Adrenal gland (tissue), 12 donors: ENCODE results near the gene PMPCA. TPM values are rescaled to one million over a fixed set of nuclear protein-coding genes. Genes with fewer than 3 reads are reported as not detected.
A peak's percentile ranks its signal among the peaks of the same experiment; 100 is the strongest.

Experiments used
- DNase-seq, 7 donors: peaks; one replicate each; pipeline ENCODE4 v3.0.0-alpha.2; 2019 to 2020
- H3K27ac ChIP-seq, 5 donors: fragments of 200-600 bp; sonication (generic) in 4 of 5; 1 replicate in 3 of 5; 2 replicates in 2 of 5; pipeline versions ENCODE4 v1.5.1 to v1.8.0; 2016 to 2020; ENCODE audit warnings: mild to moderate bottlenecking in 1 of 5
- H3K27me3 ChIP-seq: fragments of 200-600 bp; 2 replicates; pipeline ENCODE4 v1.8.0; 2021
- H3K36me3 ChIP-seq, 2 donors: fragments of 200-600 bp; replicated peaks in 1 of 2; 1 replicate in 1 of 2; 2 replicates in 1 of 2; pipeline versions ENCODE4 v1.5.1 to v1.8.0; 2018 to 2022
- H3K4me1 ChIP-seq, 2 donors: fragments of 200-600 bp; replicated peaks in 1 of 2; 1 replicate in 1 of 2; 2 replicates in 1 of 2; pipeline versions ENCODE4 v1.5.1 to v1.8.0; 2018 to 2021
- H3K4me3 ChIP-seq, 4 donors: fragments of 200-600 bp; sonication (generic) in 3 of 4; one replicate each; pipeline ENCODE4 v1.5.1; 2016 to 2018
- H3K9me3 ChIP-seq, 3 donors: fragments of 200-600 bp; sonication (generic) in 1 of 3; replicated peaks in 1 of 3; 1 replicate in 2 of 3; 2 replicates in 1 of 3; pipeline versions ENCODE4 v1.5.1 to v1.8.0; 2016 to 2021
- CTCF ChIP-seq, 6 experiments: fragments of 450-650 bp in 4 of 6; fragments of 200-600 bp in 2 of 6; sonication (generic) in 1 of 6; IDR thresholded peaks; 1 replicate in 5 of 6; 2 replicates in 1 of 6; pipeline versions ENCODE4 v1.5.1 to v1.8.0; 2016 to 2021; ENCODE audit warnings: antibody characterized with exemption in 6 of 6, mild to moderate bottlenecking in 2 of 6, moderate library complexity in 1 of 6
- POLR2A ChIP-seq, 2 donors: fragments of 450-650 bp; IDR thresholded peaks; one replicate each; pipeline ENCODE4 v1.6.1; 2017; ENCODE audit warnings: antibody characterized with exemption in 2 of 2, mild to moderate bottlenecking in 2 of 2, moderate library complexity in 1 of 2
- WGBS, 4 donors: extraction: QIAGEN DNeasy Blood & Tissue Kit in 2 of 4; methylation state at CpG; one replicate each; pipeline versions ENCODE4 v1.1.5 to v1.1.7; 2013 to 2017; 5-methylcytosine and 5-hydroxymethylcytosine counted together
- intact Hi-C, 2 donors: fragments of 100-400 bp; cut with DNase I; formaldehyde crosslinking; loops; one replicate each; pipeline versions ENCODE4 v1.14.1 to v1.15.0; 2022 to 2023
- polyA plus RNA-seq, 3 donors: library from polyadenylated mRNA; stranded (reverse); fragments of 200-250 nt in 2 of 3; fragments of 350-450 nt in 1 of 3; fragmentation: Illumina TruSeq in 1 of 3; extraction: RNeasy Lipid Tissue Mini Kit (QIAGEN cat#74804) in 1 of 3; gene quantifications; one replicate each; pipeline ENCODE4 v1.2.3, GENCODE V29; 2013 to 2014
- total RNA-seq, 9 donors: library from RNA; depleted of rRNA in 4 of 9; stranded (reverse); fragments of >200 nt in 4 of 9; fragments of 120-200 nt in 1 of 9; fragmentation: NEBNext Ultra II Directional in 1 of 9; extraction: Animal tissue kit (Norgen Biotek cat#: 25700) in 1 of 9; gene quantifications; one replicate each; pipeline versions ENCODE4 v1.1.0 to v1.2.4, GENCODE V29; 2013 to 2023
- donor health status: healthy with polysubstance abuse.
- donor health status: Bipolar disorder and iron deficiency.
- donor health status: DM: yes; HTN: yes; CAD: no.
- donor health status: DM: no; HTN: no; CAD: no.
- donor health status: DM: no; HTN: no; CAD: no.
- donor health status: DM: yes; HTN: yes; CAD: no.

PMPCA gene
- total and polyA plus RNA-seq, 12 donors = 43.4 to 138 (median 81.6) TPM

GRCh38 chr9:136378170-136379002 is 32.1 kb upstream of the PMPCA start:
- Histone ChIP-seq H3K4me3 (no peak overlapping the region), H3K27me3 (no peaks in the 10 kb centered on the region), H3K27ac (no peak overlapping the region), H3K36me3 (peaks cover 0 to 40% of the 10 kb centered on the region in 2 donors), H3K4me1 (no peaks in the 10 kb centered on the region), H3K9me3 (no peaks in the 10 kb centered on the region)
- intact Hi-C loops = no loop called here
- DNase-seq = peak in 2 of 7 donors; percentile 8 to 34
- 66 to 79% (median 75%) methylated on average over 13 to 28 of the region's 28 CpGs for WGBS, 4 donors
- TF ChIP-seq CTCF (IDR thresholded peaks at IDR 0.05) (no peak), POLR2A (IDR thresholded peaks at IDR 0.05) (no peak)

DNA sequence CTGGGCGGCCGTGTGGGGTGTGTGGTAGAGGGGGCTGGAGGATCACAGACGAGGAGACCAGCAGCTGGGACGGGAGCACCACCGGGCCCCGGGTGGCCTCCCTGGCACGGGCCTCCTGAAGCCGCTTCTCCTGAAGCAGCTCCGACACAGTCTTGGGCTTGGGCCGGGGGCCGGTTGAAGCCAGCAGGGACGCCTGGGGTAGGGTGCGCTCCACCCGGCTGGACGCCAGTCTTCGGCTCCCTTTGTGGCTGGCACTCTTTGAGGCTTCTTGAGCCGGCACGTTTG is 31.5 kb upstream of the PMPCA start:
- Histone ChIP-seq H3K4me1 (no peaks in the 10 kb centered on the region), H3K4me3 (no peak overlapping the region), H3K27ac (no peak overlapping the region), H3K9me3 (no peaks in the 10 kb centered on the region), H3K27me3 (no peaks in the 10 kb centered on the region), H3K36me3 (peaks cover 0 to 43% of the 10 kb centered on the region in 2 donors)
- WGBS, 4 donors = 79 to 100% (median 87%) methylated on average over 1 to 18 of the region's 18 CpGs
- no peak for DNase-seq
- TF ChIP-seq CTCF (IDR thresholded peaks at IDR 0.05) (no peak), POLR2A (IDR thresholded peaks at IDR 0.05) (no peak)
- intact Hi-C loops = no loop called here

DNA sequence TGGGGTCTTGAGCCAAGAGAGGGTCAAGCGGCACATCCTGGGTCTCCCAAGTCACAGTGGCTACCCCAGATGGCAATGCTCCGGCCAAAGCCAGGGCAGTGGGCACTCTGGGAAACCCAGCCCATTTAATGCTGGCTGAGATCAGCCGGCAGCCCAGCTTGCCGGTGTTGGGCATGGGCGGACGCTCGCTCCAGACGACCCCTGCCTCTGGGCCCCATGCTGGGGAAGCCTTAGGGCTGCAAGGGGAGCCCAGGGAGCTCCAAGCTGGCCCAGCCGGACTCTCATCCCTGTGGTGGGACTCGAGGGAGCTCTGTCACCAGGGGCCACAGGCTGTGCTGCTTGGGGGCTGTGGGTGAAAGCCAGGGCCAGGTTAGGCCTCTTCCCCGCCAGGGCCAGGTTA is 31.1 kb upstream of the PMPCA start:
- peaks cover 0 to 47% of the 10 kb centered on the region in 2 donors for H3K36me3 ChIP-seq
- H3K27ac ChIP-seq = no peak overlapping the region
- H3K4me3 ChIP-seq = no peak overlapping the region
- no peak for DNase-seq
- 90 to 97% (median 96%) methylated on average over 2 to 11 of the region's 11 CpGs; no CpG with 5 or more reads in 1 of the 4 donors for WGBS, 4 donors
- TF ChIP-seq CTCF (IDR thresholded peaks at IDR 0.05) (no peak), POLR2A (IDR thresholded peaks at IDR 0.05) (no peak)
- H3K4me1 ChIP-seq = no peaks in the 10 kb centered on the region
- intact Hi-C loops = no loop called here
- H3K9me3 ChIP-seq = no peaks in the 10 kb centered on the region
- H3K27me3 ChIP-seq = no peaks in the 10 kb centered on the region

DNA sequence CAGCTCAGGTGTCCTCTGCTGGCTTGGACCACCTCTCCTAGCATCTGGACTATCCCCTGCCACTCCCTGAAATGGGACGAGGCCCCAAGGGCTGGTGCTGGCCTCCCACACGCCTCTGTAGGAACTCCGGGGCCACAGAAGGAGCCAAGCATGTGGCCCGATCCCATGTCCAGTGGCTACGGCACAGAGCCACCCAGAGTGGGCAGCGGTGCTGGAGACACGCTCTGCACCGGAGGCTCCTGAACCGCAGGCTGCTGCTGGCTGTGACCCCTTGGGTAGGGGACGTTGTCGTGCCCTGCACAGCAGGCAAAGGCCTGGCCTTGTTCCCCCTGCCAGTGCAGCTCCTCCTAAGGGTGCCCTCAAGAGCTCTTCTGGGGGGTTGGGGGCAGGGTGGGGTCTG is 30.6 kb upstream of the PMPCA start:
- no peak overlapping the region for H3K27ac ChIP-seq
- 88 to 95% (median 88%) methylated on average over 5 to 11 of the region's 11 CpGs; no CpG with 5 or more reads in 1 of the 4 donors for WGBS, 4 donors

More for the DNA sequence above, 30.6 kb upstream of the PMPCA start:
- Histone ChIP-seq H3K4me1 (no peaks in the 10 kb centered on the region), H3K36me3 (peaks cover 0 to 49% of the 10 kb centered on the region in 2 donors), H3K27me3 (no peaks in the 10 kb centered on the region), H3K4me3 (no peak overlapping the region), H3K9me3 (no peaks in the 10 kb centered on the region)
- intact Hi-C loops = no loop called here
- no peak for TF ChIP-seq POLR2A (IDR thresholded peaks at IDR 0.05)
- no peak for TF ChIP-seq CTCF (IDR thresholded peaks at IDR 0.05)
- no peak for DNase-seq
